IMR-90 (cell line): ENCODE data around the gene FAM78A. TPM values are rescaled to one million over a fixed set of nuclear protein-coding genes. Genes with fewer than 3 reads are reported as not detected.

Source experiments
- ATAC-seq: fragments of 200-7000 bp; cut with Tn5 transposase; 2 replicates; pipeline ENCODE4 v1.9.1; 2020; ENCODE audit warnings: low read depth, mild to moderate bottlenecking, moderate library complexity
- BruUV-seq: library from RNA; stranded (reverse); fragments of 400-500 nt; replicated peaks from 2 replicates; lab custom pipeline; 2021; lab: Mats Ljungman, UMichigan
- CTCF ChIA-PET: fragments of 300-600 bp; formaldehyde crosslinking; extraction: SDS; loops from one replicate; lab custom pipeline; 2021; ENCODE audit warnings: antibody characterized with exemption; lab: Yijun Ruan, JAX
- POLR2A ChIA-PET: fragments of 300-600 bp; sonication (Branson Sonifier 250); formaldehyde crosslinking; loops from one replicate; lab custom pipeline; 2022; ENCODE audit warnings: antibody characterized with exemption; ENCODE audit not compliant: unreplicated experiment; lab: Charles Lee
- DNase-seq: peaks from one replicate; pipeline ENCODE4 v3.0.0; 2013
- H2AFZ ChIP-seq: replicated peaks from 2 replicates; pipeline ENCODE3; 2013; ENCODE audit warnings: low read length, mild to moderate bottlenecking; ENCODE audit not compliant: poor library complexity
- H2AK5ac ChIP-seq: 2 replicates; pipeline ENCODE4 v1.6.1; 2013; ENCODE audit warnings: low read depth, low read length, inconsistent platforms
- H2AK9ac ChIP-seq: replicated peaks from 2 replicates; pipeline ENCODE3; 2013; ENCODE audit warnings: mild to moderate bottlenecking, low read depth, low read length, moderate library complexity; ENCODE audit not compliant: poor library complexity
- H2BK120ac ChIP-seq: 2 replicates; pipeline ENCODE4 v1.6.1; 2013; ENCODE audit warnings: low read depth, low read length, inconsistent platforms
- H2BK15ac ChIP-seq: 3 replicates; pipeline ENCODE4 v1.6.1; 2013; ENCODE audit warnings: low read depth, low read length, inconsistent platforms
- H2BK20ac ChIP-seq: 2 replicates; pipeline ENCODE4 v1.6.1; 2013; ENCODE audit warnings: low read depth, mild to moderate bottlenecking, inconsistent platforms, low read length, moderate library complexity
- H2BK5ac ChIP-seq: 2 replicates; pipeline ENCODE4 v1.6.1; 2013; ENCODE audit warnings: mild to moderate bottlenecking, low read depth, low read length, inconsistent platforms; ENCODE audit not compliant: poor library complexity, severe bottlenecking
- H3K14ac ChIP-seq: replicated peaks from 2 replicates; pipeline ENCODE4 v1.6.1; 2013; ENCODE audit warnings: low read depth, low read length, inconsistent platforms
- H3K18ac ChIP-seq: 2 replicates; pipeline ENCODE4 v1.6.1; 2013; ENCODE audit warnings: low read depth, low read length, control low read depth
- H3K23ac ChIP-seq: 2 replicates; pipeline ENCODE4 v1.6.1; 2013; ENCODE audit warnings: low read depth, low read length, inconsistent platforms
- H3K27ac ChIP-seq: 2 replicates; pipeline ENCODE4 v1.5.1; 2013; ENCODE audit warnings: mild to moderate bottlenecking, control low read depth, low read length; ENCODE audit not compliant: insufficient read depth
- H3K27me3 ChIP-seq: 2 replicates; pipeline ENCODE4 v1.6.1; 2013; ENCODE audit warnings: low read length; ENCODE audit not compliant: control insufficient read depth, insufficient read depth
- H3K36me3 ChIP-seq: 2 replicates; pipeline ENCODE4 v1.6.1; 2013; ENCODE audit warnings: low read length, mixed read lengths; ENCODE audit not compliant: control insufficient read depth, insufficient read depth
- H3K4ac ChIP-seq: 2 replicates; pipeline ENCODE4 v1.6.1; 2013; ENCODE audit warnings: low read depth, low read length, inconsistent platforms
- H3K4me1 ChIP-seq: 2 replicates; pipeline ENCODE4 v1.6.1; 2013; ENCODE audit warnings: low read length, mixed read lengths; ENCODE audit not compliant: control insufficient read depth, insufficient read depth
- H3K4me2 ChIP-seq: 2 replicates; pipeline ENCODE4 v1.6.1; 2013; ENCODE audit warnings: low read depth, mild to moderate bottlenecking, control low read depth, low read length, moderate library complexity
- H3K4me3 ChIP-seq: 2 replicates; pipeline ENCODE4 v1.5.1; 2013; ENCODE audit warnings: low read depth, mild to moderate bottlenecking, control low read depth, low read length, moderate library complexity; ENCODE audit not compliant: insufficient read depth
- H3K56ac ChIP-seq: 2 replicates; pipeline ENCODE4 v1.6.1; 2013; ENCODE audit warnings: low read length, inconsistent platforms; ENCODE audit not compliant: insufficient read depth; ENCODE audit errors: extremely low read depth
- H3K79me1 ChIP-seq, 2 experiments: 2 replicates each; pipeline ENCODE4 v1.6.1; 2013; ENCODE audit warnings: low read length in 2 of 2, inconsistent platforms in 1 of 2, low read depth in 1 of 2
- H3K9ac ChIP-seq: 2 replicates; pipeline ENCODE4 v1.6.1; 2013; ENCODE audit warnings: low read depth, low read length, control low read depth
- H3K9me1 ChIP-seq: 2 replicates; pipeline ENCODE4 v1.6.1; 2013; ENCODE audit warnings: low read length, inconsistent platforms; ENCODE audit not compliant: insufficient read depth
- H3K9me3 ChIP-seq: 2 replicates; pipeline ENCODE4 v1.6.1; 2013; ENCODE audit warnings: low read length; ENCODE audit not compliant: control insufficient read depth, insufficient read depth
- H4K20me1 ChIP-seq: 2 replicates; pipeline ENCODE4 v1.6.1; 2013; ENCODE audit warnings: low read length, inconsistent platforms; ENCODE audit not compliant: insufficient read depth
- H4K5ac ChIP-seq: 2 replicates; pipeline ENCODE4 v1.6.1; 2013; ENCODE audit warnings: mild to moderate bottlenecking, low read depth, low read length, control low read depth
- H4K8ac ChIP-seq, 2 experiments: 2 replicates each; pipeline ENCODE4 v1.6.1; 2013; ENCODE audit warnings: low read depth in 2 of 2, low read length in 2 of 2, control low read depth in 1 of 2, inconsistent platforms in 1 of 2
- H4K91ac ChIP-seq: 2 replicates; pipeline ENCODE4 v1.6.1; 2013; ENCODE audit warnings: low read depth, low read length, inconsistent platforms; ENCODE audit not compliant: insufficient read depth
- CEBPB ChIP-seq: IDR thresholded peaks from 2 replicates; pipeline ENCODE4 v1.6.1; 2012; ENCODE audit warnings: low read depth, low read length, improper control_type of control experiment
- CHD1 ChIP-seq: IDR thresholded peaks from 2 replicates; pipeline ENCODE4 v1.6.1; 2012; ENCODE audit warnings: low read depth, low read length, improper control_type of control experiment
- CTCF ChIP-seq: conservative IDR thresholded peaks from 2 replicates; pipeline ENCODE4 v1.5.1; 2012; ENCODE audit warnings: mild to moderate bottlenecking, low read depth, low read length, improper control_type of control experiment
- ELK1 ChIP-seq: fragments of 150-350 bp; IDR thresholded peaks from 2 replicates; pipeline ENCODE4 v1.6.1; 2016; ENCODE audit warnings: low read depth, mild to moderate bottlenecking, low read length, moderate library complexity, borderline replicate concordance
- MAFK ChIP-seq: IDR thresholded peaks from 2 replicates; pipeline ENCODE4 v1.6.1; 2012; ENCODE audit warnings: low read depth, low read length, improper control_type of control experiment
- MAZ ChIP-seq: IDR thresholded peaks from 2 replicates; pipeline ENCODE4 v1.6.1; 2012; ENCODE audit warnings: low read depth, mild to moderate bottlenecking, low read length, improper control_type of control experiment, moderate library complexity, borderline replicate concordance
- MXI1 ChIP-seq: IDR thresholded peaks from 2 replicates; pipeline ENCODE4 v1.6.1; 2012; ENCODE audit warnings: low read depth, mild to moderate bottlenecking, low read length, moderate library complexity, borderline replicate concordance
- NFE2L2 ChIP-seq: fragments of 150-350 bp; IDR thresholded peaks from 2 replicates; pipeline ENCODE4 v1.6.1; 2016; ENCODE audit warnings: low read depth, mild to moderate bottlenecking, low read length
- POLR2A ChIP-seq: IDR thresholded peaks from 2 replicates; pipeline ENCODE4 v1.6.1; 2012; ENCODE audit warnings: mild to moderate bottlenecking, low read depth, low read length
- RCOR1 ChIP-seq: IDR thresholded peaks from 2 replicates; pipeline ENCODE4 v1.6.1; 2012; ENCODE audit warnings: mild to moderate bottlenecking, low read length, improper control_type of control experiment; ENCODE audit not compliant: insufficient replicate concordance
- RFX5 ChIP-seq: IDR thresholded peaks from 2 replicates; pipeline ENCODE4 v1.8.0; 2012; ENCODE audit warnings: low read depth, mild to moderate bottlenecking, low read length, moderate library complexity
- SMC3 ChIP-seq: fragments of 150-350 bp; IDR thresholded peaks from 2 replicates; pipeline ENCODE4 v1.6.1; 2016; ENCODE audit warnings: low read depth, mild to moderate bottlenecking, antibody characterized with exemption, low read length, moderate library complexity
- USF2 ChIP-seq: fragments of 150-350 bp; IDR thresholded peaks from 2 replicates; pipeline ENCODE4 v1.6.1; 2017; ENCODE audit warnings: mild to moderate bottlenecking, antibody characterized with exemption, low read length, low read depth
- dilution Hi-C: fragments of 300-500 bp; cut with HindIII; formaldehyde crosslinking; loops from one replicate; pipeline ENCODE4 v1.14.3; 2018; ENCODE audit warnings: low sequenced_read_pairs; ENCODE audit not compliant: unreplicated experiment
- in situ Hi-C: fragments of 300-500 bp; cut with MboI; formaldehyde crosslinking; loops from 3 replicates; pipeline ENCODE4 v1.14.3; 2019; ENCODE audit warnings: low sequenced_read_pairs, inconsistent platforms, mixed read lengths
- intact Hi-C: fragments of 100-400 bp; cut with micrococcal nuclease; formaldehyde crosslinking; loops from 2 replicates; pipeline ENCODE4 v1.10.0; 2022
- polyA plus RNA-seq, 3 experiments: library from polyadenylated mRNA; depleted of rRNA; stranded (reverse); fragments of >200 nt; gene quantifications; 2 replicates each; pipeline ENCODE4 v1.2.3, GENCODE V29; 2012; ENCODE audit warnings: low replicate concordance in 1 of 3
- total RNA-seq: library from RNA; depleted of rRNA; stranded (reverse); fragments of >200 nt; gene quantifications from 2 replicates; pipeline ENCODE4 v1.2.3, GENCODE V29; 2012

FAM78A gene
- total and polyA plus RNA-seq, 2 of the 4 experiments (the other 2 are of a cell fraction): 0.18 to 0.27 TPM

GRCh38 chr9:131300444-131300843, 24.1 kb upstream of the FAM78A start:
- no peak overlapping the region for H3K56ac ChIP-seq
- intact Hi-C loops (no loop called here), dilution Hi-C loops (no loop called here), in situ Hi-C loops (no loop called here)
- no peak overlapping the region for H4K5ac ChIP-seq
- H2AK5ac ChIP-seq: no peak overlapping the region
- no peak overlapping the region for H3K4ac ChIP-seq
- H3K9me3 ChIP-seq: no peaks in the 10 kb centered on the region
- CTCF ChIA-PET: no interaction called here
- no peaks in the 10 kb centered on the region for H3K36me3 ChIP-seq
- no peak overlapping the region for H2BK15ac ChIP-seq
- no peak overlapping the region for H2BK20ac ChIP-seq
- no TSS peak for BruUV-seq
- no peak overlapping the region for H3K14ac ChIP-seq
- H2AFZ ChIP-seq: no peak overlapping the region
- H2BK5ac ChIP-seq: no peak overlapping the region
- no peak overlapping the region for H2BK120ac ChIP-seq
- no peak overlapping the region for H3K9ac ChIP-seq
- DNase-seq (no peak), ATAC-seq (no peak)
- H3K27ac ChIP-seq: no peak overlapping the region
- H3K4me2 ChIP-seq: no peak overlapping the region
- no peaks in the 10 kb centered on the region; the same call in 1 of the 2 replicates for H4K20me1 ChIP-seq
- POLR2A ChIA-PET: interaction anchor here (0.6 kb wide), 1 partner anchor 30 kb away, joined by 4 read pairs; no protein-coding TSS in a partner anchor
- no peak overlapping the region for H3K18ac ChIP-seq
- no peak overlapping the region for H4K91ac ChIP-seq
- H2AK9ac ChIP-seq: no peak overlapping the region
- no peaks in the 10 kb centered on the region for H3K79me1 ChIP-seq
- H3K9me1 ChIP-seq: no peaks in the 10 kb centered on the region
- H3K23ac ChIP-seq: no peak overlapping the region
- H3K27me3 ChIP-seq: peaks cover 6% of the 10 kb centered on the region; the same call in 1 of the 2 replicates
- H3K4me1 ChIP-seq: peaks cover 2% of the 10 kb centered on the region; the same call in 1 of the 2 replicates
- no peak overlapping the region for H3K4me3 ChIP-seq
- no peak overlapping the region for H4K8ac ChIP-seq
- TF ChIP-seq RFX5 (no peak), MXI1 (no peak), RCOR1 (no peak), MAFK (no peak), NFE2L2 (no peak), CEBPB (no peak), SMC3 (no peak), CTCF (no peak), MAZ (no peak), POLR2A (no peak), ELK1 (no peak), USF2 (no peak), CHD1 (no peak)
